Tibial artery (tissue), 4 donors: ENCODE results near the gene MGLL.

Source experiments
- DNase-seq, 2 donors: peaks; one replicate each; pipeline ENCODE4 v3.0.0-alpha.2; 2019
- H3K27ac ChIP-seq, 2 donors: fragments of 200-600 bp; sonication (generic) in 1 of 2; 1 replicate in 1 of 2; 2 replicates in 1 of 2; pipeline ENCODE4 v1.5.1; 2018 to 2019; ENCODE audit warnings: mild to moderate bottlenecking in 1 of 2
- H3K27me3 ChIP-seq, 2 donors: fragments of 200-600 bp; sonication (generic) in 1 of 2; one replicate each; pipeline versions ENCODE4 v1.5.1 to v1.6.0; 2016 to 2019
- H3K36me3 ChIP-seq, 3 donors: fragments of 200-600 bp; sonication (generic) in 2 of 3; one replicate each; pipeline ENCODE4 v1.5.1; 2016 to 2019; ENCODE audit warnings: mild to moderate bottlenecking in 2 of 3
- H3K4me1 ChIP-seq, 4 donors: fragments of 200-600 bp; sonication (generic) in 2 of 4; 1 replicate in 3 of 4; 2 replicates in 1 of 4; pipeline ENCODE4 v1.5.1; 2016 to 2019
- H3K4me3 ChIP-seq, 2 donors: fragments of 200-600 bp; sonication (generic) in 1 of 2; 1 replicate in 1 of 2; 2 replicates in 1 of 2; pipeline ENCODE4 v1.5.1; 2018 to 2019; ENCODE audit warnings: mild to moderate bottlenecking in 2 of 2
- H3K9me3 ChIP-seq, 3 donors: fragments of 200-600 bp; sonication (generic) in 1 of 3; one replicate each; pipeline ENCODE4 v1.5.1; 2016 to 2019
- CTCF ChIP-seq, 2 experiments: fragments of 200-600 bp in 1 of 2; fragments of 450-650 bp in 1 of 2; IDR thresholded peaks; one replicate each; pipeline ENCODE4 v1.5.1; 2017 to 2019; ENCODE audit warnings: antibody characterized with exemption in 2 of 2, mild to moderate bottlenecking in 1 of 2, moderate library complexity in 1 of 2
- intact Hi-C: fragments of 100-400 bp; cut with DNase I; formaldehyde crosslinking; loops from one replicate; pipeline ENCODE4 v1.15.0; 2023; ENCODE audit warnings: low total_unique reads

MGLL gene

GRCh38 chr3:127700406-127700805 lies 121.9 kb downstream of the MGLL start:
- Histone ChIP-seq H3K36me3 (no peaks in the 10 kb centered on the region), H3K9me3 (no peaks in the 10 kb centered on the region), H3K4me3 (no peak overlapping the region), H3K27ac (peak overlapping the region in 1 of 2 donors; percentile 82), H3K27me3 (no peaks in the 10 kb centered on the region), H3K4me1 (peaks cover 7 to 79% (median 58%) of the 10 kb centered on the region in 4 donors)
- peak in 1 of 2 donors; percentile 56 for DNase-seq
- no peak for TF ChIP-seq CTCF (IDR thresholded peaks at IDR 0.05)
- intact Hi-C loops = no loop called here

- intact Hi-C loops = no loop called here
- no peak for TF ChIP-seq CTCF (IDR thresholded peaks at IDR 0.05)
- peak in 1 of 2 donors; percentile 56 for DNase-seq
- no peak overlapping the region for H3K4me3 ChIP-seq
- peak overlapping the region; percentile 82 to 96 for H3K27ac ChIP-seq
- H3K27me3 ChIP-seq = no peaks in the 10 kb centered on the region
- no peaks in the 10 kb centered on the region for H3K9me3 ChIP-seq
- peaks cover 7 to 77% (median 58%) of the 10 kb centered on the region in 4 donors for H3K4me1 ChIP-seq
- H3K36me3 ChIP-seq = peaks cover 0 to 4% (median 0%) of the 10 kb centered on the region in 3 donors
Measured at GRCh38 chr3:127699416-127700300, 122.7 kb downstream of the MGLL start.

GRCh38 chr3:127698691-127699415 lies 123.5 kb downstream of the MGLL start:
- intact Hi-C loops = no loop called here
- Histone ChIP-seq H3K4me1 (peaks cover 7 to 77% (median 58%) of the 10 kb centered on the region in 4 donors), H3K4me3 (no peak overlapping the region), H3K36me3 (peaks cover 0 to 5% (median 0%) of the 10 kb centered on the region in 3 donors), H3K27ac (peak overlapping the region; percentile 82 to 96), H3K9me3 (no peaks in the 10 kb centered on the region), H3K27me3 (no peaks in the 10 kb centered on the region)
- TF ChIP-seq CTCF (IDR thresholded peaks at IDR 0.05) = no peak
- DNase-seq = peak in 1 of 2 donors; percentile 66

GRCh38 chr3:127698286-127698685 lies 124.0 kb downstream of the MGLL start:
- peak overlapping the region; percentile 82 to 96 for H3K27ac ChIP-seq
- no peak overlapping the region for H3K4me3 ChIP-seq
- peaks cover 7 to 73% (median 57%) of the 10 kb centered on the region in 4 donors for H3K4me1 ChIP-seq
- DNase-seq = peak in 1 of 2 donors; percentile 65
- H3K9me3 ChIP-seq = no peaks in the 10 kb centered on the region
- peaks cover 0 to 10% (median 5%) of the 10 kb centered on the region in 3 donors for H3K36me3 ChIP-seq
- no peaks in the 10 kb centered on the region for H3K27me3 ChIP-seq
- intact Hi-C loops = no loop called here
- no peak for TF ChIP-seq CTCF (IDR thresholded peaks at IDR 0.05)

GRCh38 chr3:127697551-127698240 lies 124.6 kb downstream of the MGLL start:
- peak; percentile 95 to 96 for DNase-seq
- peak overlapping the region; percentile 82 to 96 for H3K27ac ChIP-seq
- H3K4me3 ChIP-seq = peak overlapping the region; percentile 4 to 38
- H3K27me3 ChIP-seq = no peaks in the 10 kb centered on the region
- H3K4me1 ChIP-seq = peaks cover 7 to 67% (median 52%) of the 10 kb centered on the region in 4 donors
- TF ChIP-seq CTCF (IDR thresholded peaks at IDR 0.05) = peak in 1 of 2 experiments; percentile 9
- intact Hi-C loops = loop anchor here (2.0 kb wide), 1 partner anchor 125 kb away; the partner anchor contains the start of gene MGLL
- H3K36me3 ChIP-seq = peaks cover 0 to 11% (median 11%) of the 10 kb centered on the region in 3 donors
- no peaks in the 10 kb centered on the region for H3K9me3 ChIP-seq
